ENCODE measurements around the gene IFT88. TPM values are rescaled to one million over a fixed set of nuclear protein-coding genes. Genes with fewer than 3 reads are reported as not detected.

Gene IFT88
- total and polyA plus RNA-seq, 2 donors, result 11.1 to 51.1 TPM

- DNase-seq (ENCODE audit: extremely low spot score), result no peak
- H3K4me1 ChIP-seq (ENCODE audit: insufficient read depth), result no peaks in the 10 kb centered on the region
- 25% methylated on average over 4 of the region's 4 CpGs for WGBS
Measured at GRCh38 chr13:20696073-20696472, 129.1 kb downstream of the IFT88 start.

GRCh38 chr13:20699715-20700114 lies 132.8 kb downstream of the IFT88 start:
- no peaks in the 10 kb centered on the region for H3K36me3 ChIP-seq (ENCODE audit: insufficient read depth)
- WGBS, result 90% methylated on average over 9 of the region's 9 CpGs
- H3K27ac ChIP-seq (ENCODE audit: low read depth), result no peak overlapping the region
- no peak for DNase-seq (ENCODE audit: extremely low spot score)
- H3K4me1 ChIP-seq (ENCODE audit: insufficient read depth), result no peaks in the 10 kb centered on the region
- H3K4me3 ChIP-seq (ENCODE audit: low read depth, low read length), result no peak overlapping the region

More at GRCh38 chr13:20696073-20696472, 129.1 kb downstream of the IFT88 start:
- Histone ChIP-seq H3K36me3 (ENCODE audit: insufficient read depth) (no peaks in the 10 kb centered on the region), H3K27ac (ENCODE audit: low read depth) (no peak overlapping the region), H3K4me3 (ENCODE audit: low read depth, low read length) (no peak overlapping the region)

GRCh38 chr13:20700288-20700687 lies 133.3 kb downstream of the IFT88 start:
- Histone ChIP-seq H3K4me3 (ENCODE audit: low read depth, low read length) (no peak overlapping the region), H3K4me1 (ENCODE audit: insufficient read depth) (no peaks in the 10 kb centered on the region), H3K36me3 (ENCODE audit: insufficient read depth) (no peaks in the 10 kb centered on the region), H3K27ac (ENCODE audit: low read depth) (no peak overlapping the region)
- 81% methylated on average over 6 of the region's 6 CpGs for WGBS
- DNase-seq (ENCODE audit: extremely low spot score), result no peak

- Histone ChIP-seq H3K36me3 (ENCODE audit: insufficient read depth) (no peaks in the 10 kb centered on the region), H3K4me1 (ENCODE audit: insufficient read depth) (no peaks in the 10 kb centered on the region), H3K27ac (ENCODE audit: low read depth) (no peak overlapping the region), H3K4me3 (ENCODE audit: low read depth, low read length) (no peak overlapping the region)
- WGBS, result 97% methylated on average over 3 of the region's 3 CpGs
- no peak for DNase-seq (ENCODE audit: extremely low spot score)
Measured at GRCh38 chr13:20701461-20701860, 134.5 kb downstream of the IFT88 start.

- Histone ChIP-seq H3K27ac (ENCODE audit: low read depth) (no peak overlapping the region), H3K36me3 (ENCODE audit: insufficient read depth) (no peaks in the 10 kb centered on the region), H3K4me3 (ENCODE audit: low read depth, low read length) (peak overlapping the region; percentile 85), H3K4me1 (ENCODE audit: insufficient read depth) (no peaks in the 10 kb centered on the region)
- no peak for DNase-seq (ENCODE audit: extremely low spot score)
- 40% methylated on average over 9 of the region's 9 CpGs for WGBS
Measured at GRCh38 chr13:20702530-20702914, 135.6 kb downstream of the IFT88 start.

GRCh38 chr13:20702915-20703779 lies 136.2 kb downstream of the IFT88 start, which contains the start of gene IL17D:
TSS of gene IL17D (plus strand) at chr13:20703699. CDS start at chr13:20704002, 303 bp downstream.
- Histone ChIP-seq H3K36me3 (ENCODE audit: insufficient read depth) (no peaks in the 10 kb centered on the region), H3K27ac (ENCODE audit: low read depth) (peak within 1 kb of the TSS; percentile 26), H3K4me3 (ENCODE audit: low read depth, low read length) (peak within 1 kb of the TSS; percentile 85), H3K4me1 (ENCODE audit: insufficient read depth) (no peaks in the 10 kb centered on the region)
- WGBS, result 1% methylated on average over 94 of the region's 94 CpGs
- DNase-seq (ENCODE audit: extremely low spot score), result no peak

- Histone ChIP-seq H3K4me1 (ENCODE audit: insufficient read depth) (no peaks in the 10 kb centered on the region), H3K36me3 (ENCODE audit: insufficient read depth) (no peaks in the 10 kb centered on the region), H3K4me3 (ENCODE audit: low read depth, low read length) (peak overlapping the region; percentile 85), H3K27ac (ENCODE audit: low read depth) (peak overlapping the region; percentile 26)
- DNase-seq (ENCODE audit: extremely low spot score), result no peak
- WGBS, result under 1% methylated on average over 97 of the region's 98 CpGs
Measured at GRCh38 chr13:20703780-20704458, 137.0 kb downstream of the IFT88 start.

- Histone ChIP-seq H3K4me3 (ENCODE audit: low read depth, low read length) (peak overlapping the region; percentile 85), H3K4me1 (ENCODE audit: insufficient read depth) (no peaks in the 10 kb centered on the region), H3K36me3 (ENCODE audit: insufficient read depth) (no peaks in the 10 kb centered on the region), H3K27ac (ENCODE audit: low read depth) (no peak overlapping the region)
- WGBS, result 21% methylated on average over 20 of the region's 20 CpGs
- DNase-seq (ENCODE audit: extremely low spot score), result no peak
Measured at GRCh38 chr13:20704459-20705069, 137.6 kb downstream of the IFT88 start.

GRCh38 chr13:20706661-20707060 lies 139.7 kb downstream of the IFT88 start:
- 93% methylated on average over 5 of the region's 5 CpGs for WGBS
- no peak for DNase-seq (ENCODE audit: extremely low spot score)
- H3K36me3 ChIP-seq (ENCODE audit: insufficient read depth), result no peaks in the 10 kb centered on the region
- H3K4me1 ChIP-seq (ENCODE audit: insufficient read depth), result no peaks in the 10 kb centered on the region
- H3K4me3 ChIP-seq (ENCODE audit: low read depth, low read length), result no peak overlapping the region
- no peak overlapping the region for H3K27ac ChIP-seq (ENCODE audit: low read depth)

GRCh38 chr13:20708216-20708615 lies 141.3 kb downstream of the IFT88 start:
- H3K27ac ChIP-seq (ENCODE audit: low read depth), result no peak overlapping the region
- no peak for DNase-seq (ENCODE audit: extremely low spot score)
- no peak overlapping the region for H3K4me3 ChIP-seq (ENCODE audit: low read depth, low read length)

GRCh38 chr13:20709369-20709768 lies 142.4 kb downstream of the IFT88 start:
- no peaks in the 10 kb centered on the region for H3K4me1 ChIP-seq (ENCODE audit: insufficient read depth)
- no peaks in the 10 kb centered on the region for H3K36me3 ChIP-seq (ENCODE audit: insufficient read depth)
- 88% methylated on average over 8 of the region's 8 CpGs for WGBS
- no peak overlapping the region for H3K4me3 ChIP-seq (ENCODE audit: low read depth, low read length)
- no peak for DNase-seq (ENCODE audit: extremely low spot score)
- no peak overlapping the region for H3K27ac ChIP-seq (ENCODE audit: low read depth)

More at GRCh38 chr13:20708216-20708615, 141.3 kb downstream of the IFT88 start:
- Histone ChIP-seq H3K36me3 (ENCODE audit: insufficient read depth) (no peaks in the 10 kb centered on the region), H3K4me1 (ENCODE audit: insufficient read depth) (no peaks in the 10 kb centered on the region)
- WGBS, result 74% methylated on average over 2 of the region's 2 CpGs

GRCh38 chr13:20709782-20710181 lies 142.8 kb downstream of the IFT88 start:
- Histone ChIP-seq H3K4me3 (ENCODE audit: low read depth, low read length) (no peak overlapping the region), H3K36me3 (ENCODE audit: insufficient read depth) (no peaks in the 10 kb centered on the region), H3K4me1 (ENCODE audit: insufficient read depth) (no peaks in the 10 kb centered on the region), H3K27ac (ENCODE audit: low read depth) (no peak overlapping the region)
- 59% methylated on average over 4 of the region's 4 CpGs for WGBS
- no peak for DNase-seq (ENCODE audit: extremely low spot score)

GRCh38 chr13:20711301-20712044 lies 144.5 kb downstream of the IFT88 start:
- Histone ChIP-seq H3K4me3 (ENCODE audit: low read depth, low read length) (no peak overlapping the region), H3K27ac (ENCODE audit: low read depth) (no peak overlapping the region), H3K4me1 (ENCODE audit: insufficient read depth) (no peaks in the 10 kb centered on the region), H3K36me3 (ENCODE audit: insufficient read depth) (no peaks in the 10 kb centered on the region)
- DNase-seq (ENCODE audit: extremely low spot score), result no peak
- WGBS, result 86% methylated on average over 13 of the region's 13 CpGs
